GM23248 (cell line): ENCODE results near the gene PRF1.

Source experiments
- EZH2 ChIP-seq: fragments of 200-600 bp; sonication (generic); IDR thresholded peaks from 2 replicates; pipeline ENCODE4 v1.6.1; 2018; ENCODE audit warnings: antibody characterized with exemption, mild to moderate bottlenecking; ENCODE audit not compliant: insufficient read depth, poor library complexity, severe bottlenecking
- EZH2phosphoT487 ChIP-seq: fragments of 200-600 bp; sonication (generic); IDR thresholded peaks from 2 replicates; pipeline ENCODE4 v1.6.1; 2018; ENCODE audit warnings: antibody characterized with exemption, moderate library complexity, mild to moderate bottlenecking, low read depth; ENCODE audit not compliant: insufficient read depth

DNA sequence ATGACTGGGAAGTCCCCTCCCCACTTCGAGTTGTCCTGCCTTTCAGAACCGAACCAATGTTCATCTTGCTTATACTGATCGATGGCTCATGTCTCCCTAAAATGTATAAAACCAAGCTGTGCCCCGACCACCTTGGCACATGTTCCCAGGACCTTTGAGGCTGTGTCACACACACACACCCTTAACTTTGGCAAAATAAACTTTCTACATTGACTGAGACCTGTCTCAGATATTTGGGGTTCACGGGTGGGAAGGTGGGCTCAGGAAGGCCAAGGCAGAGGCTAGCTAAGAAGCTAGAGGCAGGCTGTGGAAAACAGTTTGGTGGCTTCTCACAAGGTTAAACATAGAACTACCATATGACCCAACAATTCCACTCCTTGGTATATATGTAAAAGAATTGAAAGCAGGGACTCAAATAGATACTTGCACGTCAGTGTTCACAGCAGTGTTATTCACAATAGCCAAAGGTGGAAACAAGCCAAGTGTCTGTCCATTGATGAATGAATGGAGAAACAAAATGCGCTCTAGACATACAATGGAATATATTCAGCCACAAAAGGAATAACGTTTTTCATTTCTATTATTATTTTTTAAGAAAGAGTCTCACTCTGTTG is 15.4 kb downstream of the PRF1 start:
- TF ChIP-seq EZH2 (no peak), EZH2phosphoT487 (no peak)
